Suppressor macrophage treated with lipopolysaccharide for 4 hours (primary cell): ENCODE measurements around the gene LHFPL3.
"Not testable (repeated sequence)": the region's sequence is repeated elsewhere in the genome, so short reads cannot be mapped to it uniquely, and the experiment has no call there.

Experiments used
- DNase-seq: peaks from one replicate; pipeline ENCODE4 v3.0.0-alpha.2; 2020

The LHFPL3 gene

GRCh38 chr7:104906032-104906431 lies 577.6 kb downstream of the LHFPL3 start:
- no peak for DNase-seq

GRCh38 chr7:104906556-104906955 lies 578.2 kb downstream of the LHFPL3 start:
- no peak for DNase-seq

GRCh38 chr7:104908636-104909035 lies 580.2 kb downstream of the LHFPL3 start:
- DNase-seq, result no peak

- DNase-seq, result no peak
These were observed 580.7 kb downstream of the LHFPL3 start for GRCh38 chr7:104909096-104909495.

- DNase-seq, result no peak
These were observed 586.0 kb downstream of the LHFPL3 start for GRCh38 chr7:104914421-104914820.

GRCh38 chr7:104921596-104921995 lies 593.2 kb downstream of the LHFPL3 start:
- no peak for DNase-seq

- DNase-seq, result no peak
These were observed 594.0 kb downstream of the LHFPL3 start for GRCh38 chr7:104922182-104923009.

- peak; percentile 94 for DNase-seq
These were observed 594.6 kb downstream of the LHFPL3 start for GRCh38 chr7:104923010-104923421.

GRCh38 chr7:104926189-104926588 lies 597.8 kb downstream of the LHFPL3 start:
- not testable (repeated sequence) for DNase-seq

- DNase-seq, result no peak
These were observed 598.2 kb downstream of the LHFPL3 start for GRCh38 chr7:104926601-104927041.

GRCh38 chr7:104927055-104927454 lies 598.7 kb downstream of the LHFPL3 start:
- no peak for DNase-seq

- DNase-seq, result no peak
These were observed 600.5 kb downstream of the LHFPL3 start for GRCh38 chr7:104928721-104929400.

- DNase-seq, result no peak
These were observed 601.5 kb downstream of the LHFPL3 start for GRCh38 chr7:104929921-104930320.

GRCh38 chr7:104931181-104931781 lies 602.9 kb downstream of the LHFPL3 start:
- DNase-seq, result no peak

GRCh38 chr7:104933022-104933421 lies 604.6 kb downstream of the LHFPL3 start:
- DNase-seq, result no peak

GRCh38 chr7:104933521-104933988 lies 605.2 kb downstream of the LHFPL3 start:
- peak; percentile 64 for DNase-seq

- DNase-seq, result no peak
These were observed 606.3 kb downstream of the LHFPL3 start for GRCh38 chr7:104934665-104935064.

GRCh38 chr7:104935276-104935675 lies 606.9 kb downstream of the LHFPL3 start:
- DNase-seq, result no peak

- no peak for DNase-seq
These were observed 608.1 kb downstream of the LHFPL3 start for GRCh38 chr7:104936546-104936945.

- not testable (repeated sequence) for DNase-seq
These were observed 609.1 kb downstream of the LHFPL3 start for GRCh38 chr7:104937489-104937888.

GRCh38 chr7:104938741-104939390 lies 610.5 kb downstream of the LHFPL3 start:
- no peak for DNase-seq

- DNase-seq, result no peak
These were observed 611.8 kb downstream of the LHFPL3 start for GRCh38 chr7:104940023-104940710.
